Measurements from ENCODE around the gene SHPK. TPM values are rescaled to one million over a fixed set of nuclear protein-coding genes. Genes with fewer than 3 reads are reported as not detected.

SHPK gene
- total and polyA plus RNA-seq, 8 donors, result 4.9 to 29.4 (median 10.8) TPM

GRCh38 chr17:3602499-3602898, 33.6 kb downstream of the SHPK start:
- Histone ChIP-seq H3K4me3 (no peak overlapping the region), H3K4me1 (no peaks in the 10 kb centered on the region), H3K27me3 (no peaks in the 10 kb centered on the region), H3K36me3 (peaks cover 4 to 34% (median 29%) of the 10 kb centered on the region in 4 donors), H3K9me3 (no peaks in the 10 kb centered on the region), H3K27ac (no peak overlapping the region)
- DNase-seq, result peak in 1 of 2 donors; percentile 46
- WGBS, 5 donors, result 74 to 85% (median 83%) methylated on average over 15 to 16 of the region's 16 CpGs
- intact Hi-C loops (cut with DNase I; ENCODE audit: low total_unique reads), result no loop called here
- TF ChIP-seq EP300 (IDR thresholded peaks at IDR 0.05), result no peak
- TF ChIP-seq, protein P1, sequence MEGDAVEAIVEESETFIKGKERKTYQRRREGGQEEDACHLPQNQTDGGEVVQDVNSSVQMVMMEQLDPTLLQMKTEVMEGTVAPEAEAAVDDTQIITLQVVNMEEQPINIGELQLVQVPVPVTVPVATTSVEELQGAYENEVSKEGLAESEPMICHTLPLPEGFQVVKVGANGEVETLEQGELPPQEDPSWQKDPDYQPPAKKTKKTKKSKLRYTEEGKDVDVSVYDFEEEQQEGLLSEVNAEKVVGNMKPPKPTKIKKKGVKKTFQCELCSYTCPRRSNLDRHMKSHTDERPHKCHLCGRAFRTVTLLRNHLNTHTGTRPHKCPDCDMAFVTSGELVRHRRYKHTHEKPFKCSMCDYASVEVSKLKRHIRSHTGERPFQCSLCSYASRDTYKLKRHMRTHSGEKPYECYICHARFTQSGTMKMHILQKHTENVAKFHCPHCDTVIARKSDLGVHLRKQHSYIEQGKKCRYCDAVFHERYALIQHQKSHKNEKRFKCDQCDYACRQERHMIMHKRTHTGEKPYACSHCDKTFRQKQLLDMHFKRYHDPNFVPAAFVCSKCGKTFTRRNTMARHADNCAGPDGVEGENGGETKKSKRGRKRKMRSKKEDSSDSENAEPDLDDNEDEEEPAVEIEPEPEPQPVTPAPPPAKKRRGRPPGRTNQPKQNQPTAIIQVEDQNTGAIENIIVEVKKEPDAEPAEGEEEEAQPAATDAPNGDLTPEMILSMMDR (IDR thresholded peaks at IDR 0.05), result peak in 3 of 7 experiments; percentile 24 to 44 (median 35)

DNA sequence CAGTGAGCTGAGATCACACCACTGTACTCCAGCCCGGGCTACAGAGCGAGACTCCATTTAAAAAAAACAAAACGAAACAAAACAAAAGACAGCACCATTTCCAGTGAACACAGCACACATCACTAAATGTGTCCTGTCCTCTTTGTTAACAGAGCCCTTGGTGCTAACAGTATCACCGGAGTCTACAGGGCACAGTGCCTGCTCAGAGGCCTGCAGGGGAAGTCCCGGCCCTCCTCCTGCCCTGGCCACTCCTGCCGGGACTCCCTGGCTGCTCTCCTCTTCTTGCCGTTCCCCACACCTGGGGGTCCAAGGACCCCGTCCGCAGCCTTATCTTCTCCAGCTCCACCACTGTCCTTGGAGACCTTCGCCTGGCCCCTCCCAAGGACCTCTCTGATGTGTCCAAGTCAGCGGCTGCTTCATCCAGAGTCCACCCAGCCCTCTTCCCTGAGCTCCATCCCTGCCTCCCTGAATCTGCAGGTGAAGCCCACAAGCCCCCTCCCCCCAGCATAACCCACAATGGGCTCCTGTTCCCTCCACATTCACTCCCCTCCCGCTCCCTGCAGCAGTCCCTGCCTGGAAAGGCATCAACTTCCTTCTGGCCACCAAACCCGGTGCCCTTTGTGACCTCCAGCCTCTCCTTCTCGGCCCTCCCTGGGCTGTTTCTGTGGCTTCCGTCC, 35.4 kb downstream of the SHPK start:
- peaks cover 0 to 27% (median 16%) of the 10 kb centered on the region in 4 donors for H3K36me3 ChIP-seq
- 85 to 92% (median 90%) methylated on average over 14 to 15 of the region's 15 CpGs for WGBS, 5 donors

GRCh38 chr17:3598078-3598477, 38.0 kb downstream of the SHPK start:
- 88 to 97% (median 93%) methylated on average over 6 to 13 of the region's 13 CpGs for WGBS, 5 donors
- DNase-seq, result no peak
- Histone ChIP-seq H3K9me3 (no peaks in the 10 kb centered on the region), H3K4me3 (no peak overlapping the region), H3K27ac (no peak overlapping the region), H3K36me3 (peaks cover 0 to 18% (median 8%) of the 10 kb centered on the region in 4 donors), H3K4me1 (no peaks in the 10 kb centered on the region), H3K27me3 (no peaks in the 10 kb centered on the region)
- intact Hi-C loops (cut with DNase I; ENCODE audit: low total_unique reads), result no loop called here
- no peak for TF ChIP-seq POLR2AphosphoS5 (IDR thresholded peaks at IDR 0.05)
- TF ChIP-seq POLR2A (IDR thresholded peaks at IDR 0.05), result no peak
- TF ChIP-seq EP300 (IDR thresholded peaks at IDR 0.05), result no peak
- TF ChIP-seq, protein P1 (IDR thresholded peaks at IDR 0.05), result no peak

More for the DNA sequence above, 35.4 kb downstream of the SHPK start:
- DNase-seq, result no peak
- Histone ChIP-seq H3K27me3 (no peaks in the 10 kb centered on the region), H3K4me3 (no peak overlapping the region), H3K27ac (no peak overlapping the region), H3K4me1 (no peaks in the 10 kb centered on the region), H3K9me3 (no peaks in the 10 kb centered on the region)
- intact Hi-C loops (cut with DNase I; ENCODE audit: low total_unique reads), result no loop called here
- no peak for TF ChIP-seq POLR2A (IDR thresholded peaks at IDR 0.05)
- TF ChIP-seq POLR2AphosphoS5 (IDR thresholded peaks at IDR 0.05), result no peak
- TF ChIP-seq, protein P1 (IDR thresholded peaks at IDR 0.05), result no peak
- no peak for TF ChIP-seq EP300 (IDR thresholded peaks at IDR 0.05)

DNA sequence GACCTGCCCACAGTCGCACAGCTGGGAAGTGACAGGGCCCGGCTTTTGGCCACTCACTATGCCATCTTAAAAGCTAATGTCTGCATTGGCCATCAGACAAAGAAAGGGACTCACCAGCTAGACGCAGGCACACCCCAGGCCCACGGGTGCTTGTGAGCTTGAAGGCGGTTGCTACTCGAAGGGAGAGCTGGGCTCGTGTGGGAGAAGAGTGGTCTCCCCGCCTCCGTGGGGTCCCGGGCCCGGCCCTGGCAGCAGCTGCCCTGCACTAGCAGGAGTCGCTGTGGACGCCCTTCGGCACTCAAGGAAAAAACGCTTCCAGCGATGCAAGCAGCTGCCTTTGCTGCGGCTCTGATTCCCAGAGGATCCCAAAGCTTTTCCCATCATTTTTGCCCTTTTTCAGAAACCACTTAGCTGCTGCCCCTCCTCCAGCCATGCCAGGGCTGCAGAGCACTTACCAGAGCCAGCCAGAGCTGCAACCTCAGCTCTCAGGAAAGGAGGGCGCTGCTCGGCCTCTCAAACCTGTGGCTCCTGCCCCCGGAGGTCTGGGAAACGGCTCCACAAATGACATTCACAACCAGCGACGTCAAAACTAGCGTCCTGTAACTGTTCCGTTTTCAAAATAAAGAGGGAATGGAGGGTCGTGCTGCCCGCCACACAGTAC, 39.1 kb downstream of the SHPK start:
- DNase-seq, result no peak
- 90 to 94% (median 92%) methylated on average over 27 of the region's 27 CpGs for WGBS, 5 donors
- peaks cover 0 to 25% (median 13%) of the 10 kb centered on the region in 4 donors for H3K36me3 ChIP-seq

More for the DNA sequence above, 39.1 kb downstream of the SHPK start:
- H3K4me3 ChIP-seq, result no peak overlapping the region
- TF ChIP-seq, protein P1 (IDR thresholded peaks at IDR 0.05), result no peak
- no peak for TF ChIP-seq EP300 (IDR thresholded peaks at IDR 0.05)
- no peak for TF ChIP-seq POLR2AphosphoS5 (IDR thresholded peaks at IDR 0.05)
- TF ChIP-seq POLR2A (IDR thresholded peaks at IDR 0.05), result no peak
- intact Hi-C loops (cut with DNase I; ENCODE audit: low total_unique reads), result no loop called here
- no peaks in the 10 kb centered on the region for H3K4me1 ChIP-seq
- H3K27me3 ChIP-seq, result no peaks in the 10 kb centered on the region
- H3K27ac ChIP-seq, result no peak overlapping the region
- no peaks in the 10 kb centered on the region for H3K9me3 ChIP-seq
